SKM-1 treated with dmso at 0.1 percent for 144 hours (cell line): ENCODE measurements around the gene CHRNA5.

ENCODE experiments used
- DNase-seq: peaks from one replicate; lab custom pipeline; 2025; ENCODE audit not compliant: unreplicated experiment; lab: John Stamatoyannopoulos, UW

The CHRNA5 gene

GRCh38 chr15:78619022-78619950, 54.0 kb downstream of the CHRNA5 start:
- DNase-seq = no peak

GRCh38 chr15:78620021-78620526, 54.8 kb downstream of the CHRNA5 start:
- no peak for DNase-seq

GRCh38 chr15:78620527-78621421, 55.5 kb downstream of the CHRNA5 start, which contains the start of gene CHRNA3:
TSS of gene CHRNA3 (minus strand) at chr15:78620996. CDS start at chr15:78620794, 202 bp downstream.
- no peak for DNase-seq

- DNase-seq = no peak
Observed at GRCh38 chr15:78621810-78622402, 56.6 kb downstream of the CHRNA5 start.

- no peak for DNase-seq
Observed at GRCh38 chr15:78623786-78624497, 58.6 kb downstream of the CHRNA5 start.

GRCh38 chr15:78624651-78625590, 59.6 kb downstream of the CHRNA5 start:
- no peak for DNase-seq

- DNase-seq = no peak
Observed at GRCh38 chr15:78625606-78626280, 60.4 kb downstream of the CHRNA5 start.

GRCh38 chr15:78626381-78626995, 61.2 kb downstream of the CHRNA5 start:
- no peak for DNase-seq

GRCh38 chr15:78627348-78627747, 62.0 kb downstream of the CHRNA5 start:
- DNase-seq = no peak

- no peak for DNase-seq
Observed at GRCh38 chr15:78628227-78628626, 62.9 kb downstream of the CHRNA5 start.

GRCh38 chr15:78629031-78629715, 63.9 kb downstream of the CHRNA5 start:
- DNase-seq = no peak

GRCh38 chr15:78629716-78630065, 64.4 kb downstream of the CHRNA5 start:
- no peak for DNase-seq

- DNase-seq = no peak
Observed at GRCh38 chr15:78630886-78631633, 65.7 kb downstream of the CHRNA5 start.

- no peak for DNase-seq
Observed at GRCh38 chr15:78633348-78633747, 68.0 kb downstream of the CHRNA5 start.

GRCh38 chr15:78634210-78635145, 69.2 kb downstream of the CHRNA5 start:
- no peak for DNase-seq

- no peak for DNase-seq
Observed at GRCh38 chr15:78635346-78635745, 70.0 kb downstream of the CHRNA5 start.
